GM12878 (cell line): ENCODE results near the gene RGS16. TPM values are rescaled to one million over a fixed set of nuclear protein-coding genes. Genes with fewer than 3 reads are reported as not detected.

ENCODE experiments used
- ASH2L ChIP-seq: fragments of 300-600, 200-600 bp; sonication (generic); IDR thresholded peaks from 2 replicates; pipeline ENCODE4 v1.6.1; 2017; ENCODE audit warnings: low read depth, mild to moderate bottlenecking, borderline replicate concordance
- ATF3 ChIP-seq: IDR thresholded peaks from 2 replicates; pipeline ENCODE4 v1.6.1; 2011; ENCODE audit warnings: low read depth, mild to moderate bottlenecking, low read length, moderate library complexity, borderline replicate concordance; ENCODE audit errors: extremely low read depth
- BHLHE40 ChIP-seq, 2 experiments: fragments of 450-650 bp in 1 of 2; IDR thresholded peaks; 2 replicates each; pipeline ENCODE4 v1.6.1; 2011 to 2017; ENCODE audit warnings: low read depth in 2 of 2, borderline replicate concordance in 1 of 2, improper control_type of control experiment in 1 of 2, low read length in 1 of 2, mild to moderate bottlenecking in 1 of 2
- CEBPB ChIP-seq, 2 experiments: fragments of 150-350 bp in 1 of 2; IDR thresholded peaks; 2 replicates each; pipeline ENCODE4 v1.6.1; 2012 to 2014; ENCODE audit warnings: low read depth in 2 of 2, low read length in 2 of 2, borderline replicate concordance in 1 of 2, inconsistent platforms in 1 of 2
- CREB1 ChIP-seq: IDR thresholded peaks from 2 replicates; pipeline ENCODE4 v1.6.1; 2012; ENCODE audit warnings: low read depth, mild to moderate bottlenecking, inconsistent platforms
- DPF2 ChIP-seq: fragments of 450-650 bp; IDR thresholded peaks from 2 replicates; pipeline ENCODE4 v1.6.1; 2017; ENCODE audit warnings: mild to moderate bottlenecking
- E2F4 ChIP-seq: IDR thresholded peaks from 2 replicates; pipeline ENCODE4 v1.6.1; 2012; ENCODE audit warnings: low read depth, low read length, improper control_type of control experiment
- FOXM1 ChIP-seq: IDR thresholded peaks from 2 replicates; pipeline ENCODE4 v1.6.1; 2012; ENCODE audit warnings: low read depth, mild to moderate bottlenecking, inconsistent platforms, low read length, moderate library complexity
- JUND ChIP-seq: IDR thresholded peaks from 2 replicates; pipeline ENCODE4 v1.6.1; 2012; ENCODE audit warnings: low read depth, mild to moderate bottlenecking, low read length, improper control_type of control experiment, moderate library complexity
- KDM1A ChIP-seq: fragments of 200-600 bp; sonication (generic); IDR thresholded peaks from 2 replicates; pipeline ENCODE4 v1.6.1; 2016; ENCODE audit warnings: borderline replicate concordance
- NFYA ChIP-seq: IDR thresholded peaks from 2 replicates; pipeline ENCODE4 v1.6.1; 2011; ENCODE audit warnings: low read depth, mild to moderate bottlenecking, low read length, improper control_type of control experiment, borderline replicate concordance
- NR2C1 ChIP-seq: fragments of 450-650 bp; IDR thresholded peaks from 2 replicates; pipeline ENCODE4 v1.6.1; 2017; ENCODE audit warnings: antibody characterized with exemption, mild to moderate bottlenecking, moderate library complexity
- RAD21 ChIP-seq: IDR thresholded peaks from 2 replicates; pipeline ENCODE4 v1.6.1; 2011; ENCODE audit warnings: mild to moderate bottlenecking, low read depth, low read length, moderate library complexity; ENCODE audit not compliant: insufficient read depth
- RB1 ChIP-seq: fragments of 450-650 bp; formaldehyde crosslinking; IDR thresholded peaks from 2 replicates; pipeline ENCODE4 v1.6.1; 2017; ENCODE audit warnings: mild to moderate bottlenecking, borderline replicate concordance
- SREBF1 ChIP-seq: IDR thresholded peaks from 2 replicates; pipeline ENCODE4 v1.6.1; 2012; ENCODE audit warnings: mild to moderate bottlenecking, low read length
- TARDBP ChIP-seq: IDR thresholded peaks from 2 replicates; pipeline ENCODE4 v1.6.1; 2016; ENCODE audit warnings: borderline replicate concordance
- ZNF592 ChIP-seq: fragments of 450-650 bp; IDR thresholded peaks from 2 replicates; pipeline ENCODE4 v1.6.1; 2017; ENCODE audit warnings: mild to moderate bottlenecking, moderate library complexity
- ZSCAN29 ChIP-seq: fragments of 450-650 bp; IDR thresholded peaks from 2 replicates; pipeline ENCODE4 v1.6.1; 2017; ENCODE audit warnings: mild to moderate bottlenecking, moderate library complexity
- polyA plus RNA-seq, 11 experiments: library from polyadenylated mRNA; depleted of rRNA in 4 of 11; unstranded in 6 of 11; stranded (reverse) in 5 of 11; fragments of >200 nt; fragmentation: Nextera tagmentation in 4 of 11; fragmentation: Illumina TruSeq in 1 of 11; extraction: Ambion mirVana in 4 of 11; extraction: Trizol in 1 of 11; gene quantifications; 1 replicate in 1 of 11; 2 replicates in 10 of 11; pipeline versions ENCODE4 v1.2.1 to v1.2.3, GENCODE V29; 2011 to 2016; ENCODE audit warnings: inconsistent platforms in 2 of 11, missing spikeins in 2 of 11, low read depth in 1 of 11
- total RNA-seq, 4 experiments: library from RNA; depleted of rRNA in 3 of 4; stranded (reverse); fragments of >200 nt in 3 of 4; fragmentation: Illumina TruSeq in 1 of 4; extraction: Trizol in 1 of 4; gene quantifications; 2 replicates each; pipeline versions ENCODE4 v1.2.1 to v1.2.3, GENCODE V29; 2013 to 2021
- TF ChIP-seq, protein P1 (sequence below): fragments of 450-650 bp; IDR thresholded peaks from 2 replicates; pipeline ENCODE4 v1.6.1; 2017; ENCODE audit warnings: low read depth, mild to moderate bottlenecking, moderate library complexity
- TF ChIP-seq, protein P2 (sequence below): fragments of 450-650 bp; IDR thresholded peaks from 2 replicates; pipeline ENCODE4 v1.6.1; 2017; ENCODE audit warnings: mild to moderate bottlenecking

Gene RGS16
- total and polyA plus RNA-seq, 10 of the 15 experiments (the other 5 are each of a cell fraction or from before 2014, with no cell fraction given) = 16.4 to 58.2 (median 44.6) TPM

GRCh38 chr1:182588500-182589396 is 15.4 kb downstream of the RGS16 start, which contains the start of gene RNASEL (continued):
- no peak for TF ChIP-seq ZNF592
- no peak for TF ChIP-seq JUND
- no peak for TF ChIP-seq SREBF1
- peak; percentile 90; the same call in 1 of the 2 replicates for TF ChIP-seq ASH2L
- no peak for TF ChIP-seq RAD21
- TF ChIP-seq ATF3 = no peak
- TF ChIP-seq, protein P1, sequence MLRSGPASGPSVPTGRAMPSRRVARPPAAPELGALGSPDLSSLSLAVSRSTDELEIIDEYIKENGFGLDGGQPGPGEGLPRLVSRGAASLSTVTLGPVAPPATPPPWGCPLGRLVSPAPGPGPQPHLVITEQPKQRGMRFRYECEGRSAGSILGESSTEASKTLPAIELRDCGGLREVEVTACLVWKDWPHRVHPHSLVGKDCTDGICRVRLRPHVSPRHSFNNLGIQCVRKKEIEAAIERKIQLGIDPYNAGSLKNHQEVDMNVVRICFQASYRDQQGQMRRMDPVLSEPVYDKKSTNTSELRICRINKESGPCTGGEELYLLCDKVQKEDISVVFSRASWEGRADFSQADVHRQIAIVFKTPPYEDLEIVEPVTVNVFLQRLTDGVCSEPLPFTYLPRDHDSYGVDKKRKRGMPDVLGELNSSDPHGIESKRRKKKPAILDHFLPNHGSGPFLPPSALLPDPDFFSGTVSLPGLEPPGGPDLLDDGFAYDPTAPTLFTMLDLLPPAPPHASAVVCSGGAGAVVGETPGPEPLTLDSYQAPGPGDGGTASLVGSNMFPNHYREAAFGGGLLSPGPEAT = peak; percentile 65; the same call in 1 of the 2 replicates
- TF ChIP-seq KDM1A = no peak
- TF ChIP-seq NR2C1 = no peak
- peak; percentile 37; the same call in 1 of the 2 replicates for TF ChIP-seq CREB1
- TF ChIP-seq CEBPB (IDR thresholded peaks at IDR 0.05; ENCODE audit: borderline replicate concordance in 1 of 2, low read depth in 2 of 2, low read length in 2 of 2) = no peak
- TF ChIP-seq, protein P2, sequence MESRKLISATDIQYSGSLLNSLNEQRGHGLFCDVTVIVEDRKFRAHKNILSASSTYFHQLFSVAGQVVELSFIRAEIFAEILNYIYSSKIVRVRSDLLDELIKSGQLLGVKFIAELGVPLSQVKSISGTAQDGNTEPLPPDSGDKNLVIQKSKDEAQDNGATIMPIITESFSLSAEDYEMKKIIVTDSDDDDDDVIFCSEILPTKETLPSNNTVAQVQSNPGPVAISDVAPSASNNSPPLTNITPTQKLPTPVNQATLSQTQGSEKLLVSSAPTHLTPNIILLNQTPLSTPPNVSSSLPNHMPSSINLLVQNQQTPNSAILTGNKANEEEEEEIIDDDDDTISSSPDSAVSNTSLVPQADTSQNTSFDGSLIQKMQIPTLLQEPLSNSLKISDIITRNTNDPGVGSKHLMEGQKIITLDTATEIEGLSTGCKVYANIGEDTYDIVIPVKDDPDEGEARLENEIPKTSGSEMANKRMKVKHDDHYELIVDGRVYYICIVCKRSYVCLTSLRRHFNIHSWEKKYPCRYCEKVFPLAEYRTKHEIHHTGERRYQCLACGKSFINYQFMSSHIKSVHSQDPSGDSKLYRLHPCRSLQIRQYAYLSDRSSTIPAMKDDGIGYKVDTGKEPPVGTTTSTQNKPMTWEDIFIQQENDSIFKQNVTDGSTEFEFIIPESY = no peak
- TF ChIP-seq NFYA = no peak
- TF ChIP-seq TARDBP = no peak
- TF ChIP-seq RB1 = 0 out of 2 replicates have a peak, but pooled peaks have one; percentile 44
- TF ChIP-seq FOXM1 = no peak
- no peak for TF ChIP-seq ZSCAN29
- TF ChIP-seq BHLHE40 (IDR thresholded peaks at IDR 0.05; ENCODE audit: borderline replicate concordance in 1 of 2, low read depth in 2 of 2, low read length in 1 of 2) = no peak
- 0 out of 2 replicates have a peak, but pooled peaks have one; percentile 56 for TF ChIP-seq DPF2
- no peak for TF ChIP-seq E2F4
